Femur (tissue), 1 donor: Measurements from ENCODE around the gene ADRB1.

Experiments used
- DNase-seq: peaks from one replicate; pipeline ENCODE4 v3.0.0-alpha.2; 2017

The ADRB1 gene

GRCh38 chr10:114026189-114027040, 17.3 kb upstream of the ADRB1 start:
- no peak for DNase-seq

- no peak for DNase-seq
Observed at GRCh38 chr10:114027041-114027394, 16.6 kb upstream of the ADRB1 start.

- DNase-seq, result no peak
Observed at GRCh38 chr10:114027951-114028350, 15.7 kb upstream of the ADRB1 start.

GRCh38 chr10:114028425-114028824, 15.2 kb upstream of the ADRB1 start:
- no peak for DNase-seq

GRCh38 chr10:114029655-114030054, 14.0 kb upstream of the ADRB1 start:
- no peak for DNase-seq

- DNase-seq, result no peak
Observed at GRCh38 chr10:114030140-114030539, 13.5 kb upstream of the ADRB1 start.

GRCh38 chr10:114031073-114031972, 12.3 kb upstream of the ADRB1 start:
- no peak for DNase-seq

- no peak for DNase-seq
Observed at GRCh38 chr10:114033566-114033965, 10.1 kb upstream of the ADRB1 start.

GRCh38 chr10:114034923-114035645, 8.6 kb upstream of the ADRB1 start:
- no peak for DNase-seq

- no peak for DNase-seq
Observed at GRCh38 chr10:114035791-114036190, 7.9 kb upstream of the ADRB1 start.

- DNase-seq, result no peak
Observed at GRCh38 chr10:114038819-114039218, 4.8 kb upstream of the ADRB1 start.

GRCh38 chr10:114041166-114041565, 2.5 kb upstream of the ADRB1 start:
- no peak for DNase-seq

GRCh38 chr10:114042895-114043531, 653 bp upstream of the ADRB1 start:
- peak; percentile 30 for DNase-seq

- DNase-seq, result no peak
Observed at GRCh38 chr10:114044247-114045135, 825 bp downstream of the ADRB1 start.

- DNase-seq, result peak; percentile 37
Observed at GRCh38 chr10:114045136-114046086, 1.7 kb downstream of the ADRB1 start.

GRCh38 chr10:114046087-114046458, 2.4 kb downstream of the ADRB1 start:
- no peak for DNase-seq

GRCh38 chr10:114048472-114048871, 4.8 kb downstream of the ADRB1 start:
- DNase-seq, result no peak

GRCh38 chr10:114051714-114052113, 8.0 kb downstream of the ADRB1 start:
- DNase-seq, result no peak

GRCh38 chr10:114052255-114052654, 8.6 kb downstream of the ADRB1 start:
- no peak for DNase-seq

GRCh38 chr10:114053946-114054345, 10.3 kb downstream of the ADRB1 start:
- DNase-seq, result no peak

GRCh38 chr10:114057855-114058254, 14.2 kb downstream of the ADRB1 start:
- no peak for DNase-seq
